ENCODE results near the gene EEF1A1.
"Not testable (repeated sequence)": the region's sequence is repeated elsewhere in the genome, so short reads cannot be mapped to it uniquely, and the experiment has no call there.

Gene EEF1A1

DNA sequence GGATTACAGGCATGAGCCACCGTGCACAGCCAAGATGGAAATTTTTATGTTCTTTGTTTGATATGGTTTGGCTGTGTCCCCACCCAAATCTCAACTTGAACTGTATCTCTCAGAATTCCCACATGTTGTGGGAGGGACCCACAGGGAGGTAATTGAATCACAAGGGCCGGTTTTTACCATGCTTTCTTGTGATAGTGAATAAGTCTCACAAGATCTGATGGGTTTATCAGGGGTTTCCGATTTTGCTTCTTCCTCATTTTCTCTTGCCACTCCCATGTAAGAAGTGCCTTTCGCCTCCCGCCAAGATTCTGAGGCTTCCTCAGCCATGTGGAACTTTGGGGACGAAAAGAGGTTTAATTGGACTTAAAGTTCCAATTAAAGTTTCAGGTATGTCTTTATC, 14.6 kb downstream of the EEF1A1 start:
- DNase-seq (ENCODE audit: low read depth in 2 of 3, low spot score in 2 of 3): no peak

DNA sequence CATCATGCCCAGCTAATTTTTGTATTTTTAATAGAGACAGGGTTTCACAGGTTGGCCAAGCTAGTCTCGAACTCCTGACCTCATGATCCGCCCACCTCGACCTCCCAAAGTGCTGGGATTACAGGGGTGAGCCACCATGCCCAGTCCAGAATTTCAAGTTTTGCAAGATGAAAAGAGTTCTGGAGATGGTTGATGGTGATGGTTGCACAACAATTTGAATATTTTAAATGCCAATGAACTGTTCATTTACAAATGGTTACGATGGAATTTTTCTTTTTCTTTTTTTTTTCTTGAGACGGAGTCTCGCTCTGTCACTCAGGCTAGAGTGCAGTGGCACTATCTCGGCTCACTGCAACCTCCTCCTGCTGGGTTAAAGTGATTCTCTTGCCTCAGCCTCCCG, 15.1 kb downstream of the EEF1A1 start:
- not testable (repeated sequence) for DNase-seq (ENCODE audit: low read depth in 2 of 3, low spot score in 2 of 3)

DNA sequence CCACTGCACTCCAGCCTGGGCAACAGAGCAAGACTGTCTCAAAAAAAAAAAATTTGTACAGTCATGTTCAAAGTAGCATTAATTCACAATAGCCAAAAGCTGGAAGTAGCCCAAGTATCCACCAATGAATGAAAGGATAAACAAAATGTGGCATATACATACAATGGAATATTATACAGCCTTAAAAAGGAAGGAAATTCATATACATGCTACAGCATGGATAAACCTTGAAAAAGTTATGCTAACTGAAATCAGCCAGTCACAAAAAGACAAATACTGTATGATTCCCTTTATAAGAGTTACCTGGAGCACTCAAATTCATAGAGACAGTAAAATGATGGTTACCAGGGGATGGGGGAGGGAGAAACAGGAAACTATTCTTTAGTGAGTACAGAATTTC, 15.7 kb downstream of the EEF1A1 start:
- no peak for DNase-seq (ENCODE audit: low read depth in 2 of 3, low spot score in 2 of 3)

DNA sequence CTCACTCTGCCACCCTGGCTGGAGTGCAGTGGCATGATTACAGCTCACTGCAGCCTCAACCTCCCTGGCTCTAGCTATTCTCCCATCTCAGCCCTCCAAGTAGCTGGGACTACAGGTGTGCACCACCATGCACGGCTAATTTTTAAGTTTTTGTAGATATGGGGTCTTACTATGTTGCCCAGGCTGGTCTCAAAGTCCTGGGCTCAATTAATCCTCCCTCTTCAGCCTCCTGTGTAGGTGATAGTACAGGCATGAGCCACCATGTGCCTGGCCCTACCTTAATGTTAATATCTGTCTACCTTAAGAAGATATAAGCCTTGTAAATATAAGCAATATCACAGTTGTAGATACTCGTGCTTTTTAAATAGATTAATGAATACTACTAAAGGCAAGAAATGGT, 16.7 kb downstream of the EEF1A1 start:
- no peak for DNase-seq (ENCODE audit: low read depth in 2 of 3, low spot score in 2 of 3)

DNA sequence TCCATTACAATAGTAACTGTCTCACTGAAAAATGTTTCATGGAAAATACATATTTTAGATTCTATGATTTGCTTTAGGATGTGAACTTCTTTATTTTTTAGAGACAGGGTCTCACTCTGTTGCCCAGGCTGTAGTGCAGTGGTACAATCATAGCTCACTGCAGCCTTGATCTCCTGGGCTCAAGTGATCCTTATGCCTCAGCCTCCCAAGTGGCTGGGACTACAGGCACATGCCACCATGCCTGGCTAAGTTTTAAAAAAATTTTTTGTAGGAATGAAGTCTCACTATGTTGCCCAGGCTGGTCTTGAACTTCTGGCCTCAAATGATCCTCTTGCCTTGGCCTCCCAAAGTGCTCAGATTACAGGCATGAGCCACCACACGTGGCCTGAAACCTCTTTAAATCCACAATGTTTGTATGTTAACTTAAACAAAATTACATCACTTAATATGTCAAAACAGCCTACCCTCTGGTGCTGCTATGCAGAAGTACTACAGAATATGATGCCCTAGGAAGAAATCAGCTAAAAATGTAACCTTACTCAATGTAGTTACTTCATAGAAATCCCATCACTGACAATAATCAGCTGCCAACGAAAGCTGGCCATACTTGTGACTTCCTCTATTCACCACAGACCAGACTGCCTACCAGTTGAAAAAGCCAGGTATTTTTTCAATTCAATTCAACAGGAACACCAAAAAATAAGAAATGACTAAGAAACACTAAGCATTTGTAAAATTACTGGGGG, 17.6 kb downstream of the EEF1A1 start:
- DNase-seq (ENCODE audit: low read depth in 2 of 3, low spot score in 2 of 3): no peak

DNA sequence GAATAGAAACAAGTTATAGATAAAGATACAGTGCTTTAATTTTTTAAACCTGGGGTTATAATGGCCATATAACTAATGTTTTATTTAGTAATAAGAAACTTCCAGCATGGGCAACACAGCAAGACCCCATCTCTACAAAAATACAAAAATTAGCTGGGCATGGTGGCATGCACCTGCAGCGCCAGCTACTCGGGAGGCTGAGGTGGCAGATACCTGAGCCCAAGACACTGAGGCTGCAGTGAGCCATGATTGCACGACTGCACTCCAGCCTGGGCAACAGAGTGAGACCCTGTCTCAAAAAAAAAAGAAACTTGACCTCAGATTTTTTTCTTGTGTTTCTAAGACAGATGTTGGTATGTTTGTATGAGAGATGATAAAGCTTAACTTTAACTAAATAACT, 22.9 kb downstream of the EEF1A1 start:
- no peak for DNase-seq (ENCODE audit: low read depth in 2 of 3, low spot score in 2 of 3)

DNA sequence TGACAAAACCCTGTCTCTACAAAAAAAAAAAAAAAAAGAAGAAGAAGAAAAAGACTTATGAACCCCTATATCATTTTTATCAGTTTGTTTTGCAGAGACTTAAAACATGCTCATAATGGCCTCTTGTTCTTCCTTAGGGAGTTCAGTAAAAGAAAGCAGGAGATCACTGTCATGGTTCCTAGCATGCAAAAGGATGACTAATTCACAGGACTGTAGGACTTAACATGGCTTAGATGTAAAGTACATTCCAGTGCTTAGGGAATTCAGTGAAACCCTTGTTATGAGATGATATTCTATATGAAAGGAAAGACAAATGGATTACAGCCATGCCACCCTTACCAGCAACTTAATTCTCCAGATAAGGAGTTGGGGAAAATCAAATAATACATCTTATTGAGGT, 29.5 kb downstream of the EEF1A1 start:
- DNase-seq (ENCODE audit: low read depth in 2 of 3, low spot score in 2 of 3): no peak

DNA sequence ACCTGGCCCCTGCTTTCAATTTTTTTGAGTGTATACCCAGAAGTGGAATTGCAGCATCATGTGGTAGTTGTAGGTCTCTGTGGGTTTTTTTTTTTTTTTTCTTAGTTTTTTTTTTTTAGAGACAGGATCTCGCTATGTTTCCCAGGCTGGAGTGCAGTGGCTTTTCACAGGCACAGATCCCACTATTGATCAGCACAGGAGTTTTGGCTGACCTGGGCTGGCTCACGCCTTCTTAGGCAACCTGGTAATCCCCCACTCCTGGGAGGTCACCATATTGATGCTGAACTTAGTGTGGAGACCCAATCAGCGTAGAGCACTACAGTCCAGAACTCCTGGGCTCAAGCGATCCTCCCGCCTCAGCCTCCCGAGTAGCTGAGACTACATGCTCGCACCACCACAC, 33.4 kb downstream of the EEF1A1 start:
- DNase-seq (ENCODE audit: low read depth in 2 of 3, low spot score in 2 of 3): no peak

DNA sequence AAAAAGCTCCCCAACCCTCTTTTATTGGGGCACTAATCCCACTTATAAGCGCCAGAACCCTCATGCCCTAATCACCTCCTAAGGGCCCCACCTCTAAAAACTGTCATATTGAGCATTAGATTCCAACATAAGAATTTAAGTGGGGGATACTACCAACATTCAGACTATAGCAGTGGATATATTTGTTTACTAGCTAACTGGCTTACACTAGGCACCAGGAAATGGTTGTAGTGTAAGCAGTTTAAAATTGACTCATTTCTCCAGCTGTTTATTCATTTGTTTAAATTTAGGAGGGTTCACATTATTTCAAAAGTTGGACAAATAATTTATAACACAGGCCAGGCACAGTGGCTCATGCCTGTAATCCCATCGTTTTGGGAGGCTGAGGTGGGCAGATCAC, 36.4 kb downstream of the EEF1A1 start:
- DNase-seq (ENCODE audit: low read depth in 2 of 3, low spot score in 2 of 3): no peak

DNA sequence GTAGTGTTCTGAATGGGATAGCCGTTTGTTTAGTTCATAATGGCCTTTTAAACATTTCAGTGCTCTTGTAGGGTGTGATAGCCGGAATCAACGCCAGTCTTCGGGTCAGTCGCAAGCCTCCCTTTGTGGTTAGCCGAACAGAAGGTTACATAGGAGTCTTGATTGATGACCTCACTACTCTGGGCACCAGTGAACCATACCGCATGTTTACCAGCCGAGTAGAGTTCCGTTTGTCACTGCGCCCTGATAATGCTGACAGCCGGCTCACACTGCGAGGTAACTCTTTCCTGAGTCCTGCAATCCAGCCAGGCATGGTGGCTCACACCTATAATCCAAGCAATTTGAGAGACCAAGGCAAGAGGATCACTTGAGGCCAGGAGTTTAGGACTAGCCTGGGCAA, 38.9 kb downstream of the EEF1A1 start:
- DNase-seq (ENCODE audit: low read depth in 2 of 3, low spot score in 2 of 3): no peak

DNA sequence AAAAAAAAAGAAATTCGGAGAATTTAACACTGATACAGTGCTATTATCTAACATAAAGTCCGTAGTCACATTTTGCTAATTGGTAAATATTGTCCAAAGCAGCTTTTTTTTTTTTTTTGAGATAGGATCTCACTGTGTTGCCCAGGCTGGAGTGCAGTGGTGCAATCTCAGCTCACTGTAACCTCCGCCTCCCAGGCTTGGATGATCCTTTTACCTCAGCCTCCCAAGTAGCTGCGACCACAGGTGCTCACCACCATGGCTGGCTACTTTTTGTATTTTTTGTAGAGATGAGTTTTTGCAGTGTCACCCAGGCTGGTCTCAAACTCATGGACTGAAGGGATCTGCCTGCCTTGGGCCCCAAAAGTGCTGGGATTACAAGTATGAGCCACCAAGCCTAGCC, 43.4 kb downstream of the EEF1A1 start:
- DNase-seq (ENCODE audit: low read depth in 2 of 3, low spot score in 2 of 3): no peak

DNA sequence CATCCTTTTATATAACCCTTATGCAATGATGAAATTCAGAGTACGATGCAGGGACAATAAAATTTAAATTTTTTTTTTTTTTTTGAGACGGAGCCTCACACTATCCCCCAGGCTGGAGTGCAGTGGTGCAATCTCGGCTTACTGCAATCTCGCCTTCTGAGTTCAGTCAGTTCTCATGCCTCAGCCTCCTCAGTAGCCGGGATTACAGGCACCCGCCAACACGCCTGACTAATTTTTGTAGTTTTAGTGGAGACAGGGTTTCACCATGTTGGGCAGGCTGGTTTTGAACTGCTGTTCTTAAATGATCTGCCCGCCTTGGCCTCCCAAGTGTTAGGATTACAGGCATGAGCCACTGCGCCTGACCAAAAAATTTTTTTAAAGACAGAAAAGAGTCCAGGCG, 44.1 kb downstream of the EEF1A1 start:
- DNase-seq (ENCODE audit: low read depth in 2 of 3, low spot score in 2 of 3): no peak

DNA sequence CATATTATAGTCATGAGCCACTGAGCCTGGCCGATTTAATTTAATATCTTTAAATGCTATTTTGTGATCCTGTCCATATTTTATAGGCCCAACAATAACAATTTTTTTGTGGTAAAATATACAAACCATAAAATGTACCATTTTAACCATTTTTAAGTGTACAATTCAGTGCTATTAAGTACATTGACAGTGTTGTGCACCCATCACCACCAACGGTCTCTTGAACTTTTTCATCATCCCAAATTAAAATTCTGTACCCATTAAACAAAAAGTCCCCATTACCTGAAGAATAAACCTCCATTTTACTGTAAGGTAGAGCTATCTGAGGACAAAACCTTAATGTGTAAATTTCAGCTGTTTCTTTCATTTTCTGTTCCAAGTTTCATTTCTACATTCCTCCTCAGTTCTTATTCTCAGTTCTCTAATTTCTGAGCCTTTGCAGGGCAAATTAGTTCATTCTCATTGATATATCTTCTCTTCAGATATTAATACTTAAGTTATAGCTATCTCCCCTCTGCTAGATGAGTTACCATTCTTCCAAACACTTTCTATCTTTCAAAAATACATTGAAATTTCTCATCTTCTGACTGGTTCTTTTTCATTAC, 49.0 kb downstream of the EEF1A1 start:
- DNase-seq (ENCODE audit: low read depth in 2 of 3, low spot score in 2 of 3): no peak

Data from activated CD8-positive, alpha-beta memory T cell treated with anti-CD3 and anti-CD28 coated beads for 48 hours (primary cell).